ENCODE data around the gene MBD4.
"Not testable (repeated sequence)": the region's sequence is repeated elsewhere in the genome, so short reads cannot be mapped to it uniquely, and the experiment has no call there.

DNA sequence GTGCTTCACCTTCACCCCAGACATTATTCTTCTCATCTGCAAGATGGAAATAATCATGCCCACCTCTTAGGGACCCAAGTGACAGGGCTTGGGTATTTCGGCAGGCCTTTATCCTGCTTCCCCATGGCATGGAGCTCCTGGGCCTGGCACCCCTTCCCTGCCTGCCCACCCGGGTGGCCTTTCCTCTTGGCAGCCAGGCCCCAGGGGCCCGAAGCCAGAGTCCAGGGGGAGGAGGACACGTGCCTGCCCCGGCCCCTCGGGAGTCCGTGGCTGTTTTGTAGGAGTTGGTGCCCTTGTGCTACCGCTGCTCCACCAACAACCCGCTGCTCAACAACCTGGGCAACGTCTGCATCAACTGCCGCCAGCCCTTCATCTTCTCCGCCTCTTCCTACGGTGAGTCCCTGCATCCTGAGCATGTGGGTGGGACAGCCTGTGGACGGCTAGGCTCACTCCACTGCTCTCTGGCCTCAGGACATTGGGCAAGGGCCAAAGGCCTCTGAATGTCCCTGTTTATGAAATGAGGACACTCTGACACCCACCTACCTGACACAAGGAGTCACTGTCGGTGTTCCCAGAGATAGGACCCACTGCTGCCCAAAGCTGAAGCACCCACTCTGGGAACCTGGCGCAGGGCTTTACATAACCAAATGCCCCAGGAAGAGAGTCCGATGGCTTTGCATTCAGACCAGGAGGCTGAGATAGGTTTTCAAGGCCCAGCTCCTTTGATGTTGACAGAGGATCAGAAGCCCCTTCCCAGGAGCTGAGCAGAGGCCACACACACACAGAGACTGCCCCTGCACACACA, 45.8 kb downstream of the MBD4 start:
- not testable (repeated sequence) for TF ChIP-seq EZH2 (IDR thresholded peaks at IDR 0.05; ENCODE audit: borderline replicate concordance, low read length)
- TF ChIP-seq, protein P1, sequence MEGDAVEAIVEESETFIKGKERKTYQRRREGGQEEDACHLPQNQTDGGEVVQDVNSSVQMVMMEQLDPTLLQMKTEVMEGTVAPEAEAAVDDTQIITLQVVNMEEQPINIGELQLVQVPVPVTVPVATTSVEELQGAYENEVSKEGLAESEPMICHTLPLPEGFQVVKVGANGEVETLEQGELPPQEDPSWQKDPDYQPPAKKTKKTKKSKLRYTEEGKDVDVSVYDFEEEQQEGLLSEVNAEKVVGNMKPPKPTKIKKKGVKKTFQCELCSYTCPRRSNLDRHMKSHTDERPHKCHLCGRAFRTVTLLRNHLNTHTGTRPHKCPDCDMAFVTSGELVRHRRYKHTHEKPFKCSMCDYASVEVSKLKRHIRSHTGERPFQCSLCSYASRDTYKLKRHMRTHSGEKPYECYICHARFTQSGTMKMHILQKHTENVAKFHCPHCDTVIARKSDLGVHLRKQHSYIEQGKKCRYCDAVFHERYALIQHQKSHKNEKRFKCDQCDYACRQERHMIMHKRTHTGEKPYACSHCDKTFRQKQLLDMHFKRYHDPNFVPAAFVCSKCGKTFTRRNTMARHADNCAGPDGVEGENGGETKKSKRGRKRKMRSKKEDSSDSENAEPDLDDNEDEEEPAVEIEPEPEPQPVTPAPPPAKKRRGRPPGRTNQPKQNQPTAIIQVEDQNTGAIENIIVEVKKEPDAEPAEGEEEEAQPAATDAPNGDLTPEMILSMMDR (IDR thresholded peaks at IDR 0.05; ENCODE audit: low read length): not testable (repeated sequence)
